ENCODE measurements around the gene USPL1. TPM values are rescaled to one million over a fixed set of nuclear protein-coding genes. Genes with fewer than 3 reads are reported as not detected.

The USPL1 gene
- total RNA-seq, 1 experiment from 2014 or later = 6.0 TPM

DNA sequence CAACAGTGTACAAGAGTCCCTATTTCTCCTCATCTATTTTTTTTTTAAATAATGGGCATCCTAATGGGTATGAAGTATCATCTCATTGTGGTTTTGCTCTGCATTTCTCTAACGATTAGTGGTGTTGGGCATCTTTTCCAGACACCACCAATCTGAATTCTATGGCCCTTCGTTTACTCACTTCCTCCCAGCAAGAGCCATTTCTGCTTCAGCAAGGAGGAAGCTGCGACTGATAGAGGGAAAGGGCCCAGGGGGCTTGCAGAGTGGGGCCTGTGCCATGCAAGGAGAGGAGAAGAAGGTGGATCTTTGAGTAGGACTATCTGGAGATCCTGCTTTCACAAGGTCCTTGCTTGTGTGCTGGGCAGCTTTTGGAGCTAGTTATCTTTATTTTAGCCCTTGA is 58.0 kb downstream of the USPL1 start:
- Histone ChIP-seq H2AFZ (ENCODE audit: low read length) (no peak overlapping the region), H3K27me3 (ENCODE audit: low read length) (no peaks in the 10 kb centered on the region), H3K4me1 (ENCODE audit: insufficient read depth, low read length) (peaks cover 4% of the 10 kb centered on the region; the same call in 1 of the 2 replicates), H3K27ac (ENCODE audit: low read length) (no peak overlapping the region), H4K20me1 (ENCODE audit: low read length) (no peaks in the 10 kb centered on the region), H3K4me3 (ENCODE audit: low read length) (no peak overlapping the region), H3F3A (ENCODE audit: low read length, unreplicated experiment) (no peaks in the 10 kb centered on the region), H3K79me2 (ENCODE audit: low read length) (no peaks in the 10 kb centered on the region), H3K9me3 (ENCODE audit: low read length) (no peaks in the 10 kb centered on the region), H3K36me3 (ENCODE audit: low read depth, low read length) (no peaks in the 10 kb centered on the region), H3K9me2 (replicated peaks; ENCODE audit: low read length) (no peaks in the 10 kb centered on the region), H3K9ac (ENCODE audit: low read length) (no peak overlapping the region), H3K4me2 (ENCODE audit: low read length) (no peak overlapping the region)
- intact Hi-C loops (cut with micrococcal nuclease) = loop anchor here (2.0 to 5.0 kb wide), 3 partner anchors 67 to 192 kb away; no protein-coding TSS in a partner anchor
- DNase-seq = no peak
- ChIA-PET CTCF (no interaction called here), POLR2A (ENCODE audit: unreplicated experiment) (no interaction called here)
- TF ChIP-seq, protein P1, sequence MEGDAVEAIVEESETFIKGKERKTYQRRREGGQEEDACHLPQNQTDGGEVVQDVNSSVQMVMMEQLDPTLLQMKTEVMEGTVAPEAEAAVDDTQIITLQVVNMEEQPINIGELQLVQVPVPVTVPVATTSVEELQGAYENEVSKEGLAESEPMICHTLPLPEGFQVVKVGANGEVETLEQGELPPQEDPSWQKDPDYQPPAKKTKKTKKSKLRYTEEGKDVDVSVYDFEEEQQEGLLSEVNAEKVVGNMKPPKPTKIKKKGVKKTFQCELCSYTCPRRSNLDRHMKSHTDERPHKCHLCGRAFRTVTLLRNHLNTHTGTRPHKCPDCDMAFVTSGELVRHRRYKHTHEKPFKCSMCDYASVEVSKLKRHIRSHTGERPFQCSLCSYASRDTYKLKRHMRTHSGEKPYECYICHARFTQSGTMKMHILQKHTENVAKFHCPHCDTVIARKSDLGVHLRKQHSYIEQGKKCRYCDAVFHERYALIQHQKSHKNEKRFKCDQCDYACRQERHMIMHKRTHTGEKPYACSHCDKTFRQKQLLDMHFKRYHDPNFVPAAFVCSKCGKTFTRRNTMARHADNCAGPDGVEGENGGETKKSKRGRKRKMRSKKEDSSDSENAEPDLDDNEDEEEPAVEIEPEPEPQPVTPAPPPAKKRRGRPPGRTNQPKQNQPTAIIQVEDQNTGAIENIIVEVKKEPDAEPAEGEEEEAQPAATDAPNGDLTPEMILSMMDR (conservative IDR thresholded peaks at IDR 0.05; ENCODE audit: low read depth, low read length) = no peak
- TF ChIP-seq EZH2 (IDR thresholded peaks at IDR 0.05; ENCODE audit: low read length, unreplicated experiment) (no peak), EZH2phosphoT487 (IDR thresholded peaks at IDR 0.05; ENCODE audit: borderline replicate concordance, low read length) (no peak)
- no TSS peak for BruUV-seq (replicated peaks)
- ATAC-seq = no peak

DNA sequence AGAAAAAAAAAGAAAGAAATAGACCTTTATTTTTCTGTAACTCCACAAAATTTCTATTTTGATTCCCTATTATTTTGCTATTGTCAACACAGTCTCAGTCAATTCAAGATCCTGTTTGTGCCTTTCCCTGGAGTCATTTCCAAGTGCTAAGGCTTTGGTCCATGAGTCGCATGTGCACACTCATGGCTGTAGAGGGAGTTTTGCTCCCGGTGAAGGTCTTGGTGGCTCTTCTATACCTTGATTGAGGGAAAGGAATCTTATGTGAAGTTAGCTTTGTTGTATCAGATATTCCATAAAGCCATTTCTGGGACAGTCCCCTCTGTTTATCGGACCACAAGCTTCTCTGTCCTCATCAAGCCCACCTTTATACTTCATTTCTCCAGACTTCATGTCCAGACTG is 59.0 kb downstream of the USPL1 start:
- no peaks in the 10 kb centered on the region for H3F3A ChIP-seq (ENCODE audit: low read length, unreplicated experiment)

More for the DNA sequence above, 59.0 kb downstream of the USPL1 start:
- POLR2A ChIA-PET (ENCODE audit: unreplicated experiment) = no interaction called here
- ATAC-seq = no peak
- TF ChIP-seq EZH2phosphoT487 (IDR thresholded peaks at IDR 0.05; ENCODE audit: borderline replicate concordance, low read length) (no peak), EZH2 (IDR thresholded peaks at IDR 0.05; ENCODE audit: low read length, unreplicated experiment) (no peak)
- TF ChIP-seq, protein P1 (conservative IDR thresholded peaks at IDR 0.05; ENCODE audit: low read depth, low read length) = peak; percentile 47
- no peak overlapping the region for H2AFZ ChIP-seq (ENCODE audit: low read length)
- no peak overlapping the region for H3K9ac ChIP-seq (ENCODE audit: low read length)
- intact Hi-C loops (cut with micrococcal nuclease) = loop anchor here (2.0 to 5.0 kb wide), 3 partner anchors 66 to 191 kb away; no protein-coding TSS in a partner anchor
- no peak overlapping the region for H3K4me3 ChIP-seq (ENCODE audit: low read length)
- no peaks in the 10 kb centered on the region for H3K9me2 ChIP-seq (replicated peaks; ENCODE audit: low read length)
- peak; percentile 54 for DNase-seq
- no peak overlapping the region for H3K27ac ChIP-seq (ENCODE audit: low read length)
- no peaks in the 10 kb centered on the region for H3K79me2 ChIP-seq (ENCODE audit: low read length)
- no peaks in the 10 kb centered on the region for H4K20me1 ChIP-seq (ENCODE audit: low read length)
- no peaks in the 10 kb centered on the region for H3K9me3 ChIP-seq (ENCODE audit: low read length)
- no peaks in the 10 kb centered on the region for H3K27me3 ChIP-seq (ENCODE audit: low read length)
- no peaks in the 10 kb centered on the region for H3K36me3 ChIP-seq (ENCODE audit: low read depth, low read length)
- no peak overlapping the region for H3K4me2 ChIP-seq (ENCODE audit: low read length)
- no TSS peak for BruUV-seq (replicated peaks)
- CTCF ChIA-PET = no interaction called here
- peaks cover 4% of the 10 kb centered on the region; the same call in 1 of the 2 replicates for H3K4me1 ChIP-seq (ENCODE audit: insufficient read depth, low read length)
